CD4-positive, alpha-beta T cell treated with Interleukin-6 for 4 hours (primary cell): ENCODE data around the gene ZNRF3.
"Not testable (repeated sequence)": the region's sequence is repeated elsewhere in the genome, so short reads cannot be mapped to it uniquely, and the experiment has no call there.

Source experiments
- DNase-seq: peaks from one replicate; pipeline ENCODE4 v3.0.0-alpha.2; 2020; ENCODE audit warnings: mixed read lengths

Gene ZNRF3

DNA sequence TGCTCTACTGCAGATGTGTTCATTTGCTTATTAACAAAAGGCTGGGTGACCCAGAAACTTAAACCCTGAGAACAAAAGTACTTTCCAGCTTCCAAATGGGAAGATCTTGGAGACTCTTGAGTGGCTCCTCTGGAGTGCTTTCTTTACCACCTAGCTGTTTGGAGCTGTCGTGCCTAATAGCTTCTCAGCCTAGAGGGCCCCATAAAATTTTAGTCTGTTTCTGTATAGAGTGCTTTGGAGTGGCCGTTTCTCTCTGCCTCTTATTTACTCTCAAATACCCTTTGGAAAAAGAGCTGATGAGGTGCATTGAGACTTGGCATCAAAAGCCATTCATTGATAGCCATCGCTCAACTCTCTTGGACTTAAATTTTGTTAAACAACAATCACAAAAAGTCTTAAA lies 50.7 kb downstream of the ZNRF3 start:
- DNase-seq, result no peak

DNA sequence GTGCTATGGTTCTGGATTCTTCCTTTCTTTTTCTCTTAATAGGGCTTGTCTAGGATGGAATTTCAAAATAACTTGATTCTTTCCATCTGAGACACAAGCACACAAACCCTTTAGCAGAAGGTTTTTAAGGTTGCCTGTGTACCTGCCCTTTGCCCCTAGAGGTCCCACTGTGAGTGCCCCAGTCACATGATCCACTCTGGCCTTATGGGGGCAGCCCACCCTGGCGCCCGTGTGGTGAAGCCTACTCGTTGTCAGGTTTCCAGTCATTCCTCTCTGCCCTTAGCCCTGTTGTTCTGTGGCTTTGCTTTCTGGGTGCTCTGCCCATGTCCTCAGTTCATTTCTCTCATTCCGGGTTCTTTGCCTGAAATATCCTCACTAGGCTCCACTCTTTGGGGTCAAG lies 51.8 kb downstream of the ZNRF3 start:
- no peak for DNase-seq

DNA sequence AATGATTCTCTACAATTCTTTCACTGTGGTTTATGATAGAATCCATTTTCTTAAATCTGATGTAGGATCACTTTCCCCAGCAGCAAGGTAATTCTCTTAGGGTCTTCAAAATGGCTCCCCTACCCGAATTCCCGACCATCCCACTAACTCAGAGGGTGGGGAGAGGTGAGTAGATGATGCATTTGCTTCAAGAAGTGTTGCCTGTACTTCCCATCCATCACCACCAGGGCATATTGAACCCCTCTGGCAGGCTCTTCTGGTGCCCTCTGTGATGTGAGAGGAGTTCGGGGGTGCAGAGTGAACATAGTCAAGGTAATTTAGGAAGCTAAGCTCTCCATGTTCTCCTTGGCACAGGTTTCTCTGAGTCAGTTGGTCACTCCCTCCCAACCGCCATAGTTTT lies 52.3 kb downstream of the ZNRF3 start:
- DNase-seq, result no peak

DNA sequence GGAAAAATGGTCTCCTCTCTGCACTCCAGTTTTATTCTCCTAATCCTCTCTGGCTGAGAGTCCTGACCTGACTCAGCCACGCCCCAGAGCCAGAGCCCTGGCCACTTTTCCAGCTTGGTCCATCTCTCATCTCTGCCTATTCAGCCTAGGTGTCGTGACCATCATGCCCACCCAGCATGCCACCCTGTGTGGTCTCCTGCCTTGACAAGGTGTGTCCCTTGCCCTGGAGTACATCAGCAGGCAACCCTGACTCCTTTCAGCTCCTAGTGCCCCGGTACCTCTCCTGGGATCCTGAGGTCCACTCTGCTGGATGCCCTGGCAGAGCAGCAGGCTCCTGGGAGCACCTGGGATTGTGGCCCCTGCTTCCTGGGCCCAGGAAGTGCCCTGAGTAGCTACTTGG lies 52.8 kb downstream of the ZNRF3 start:
- no peak for DNase-seq

DNA sequence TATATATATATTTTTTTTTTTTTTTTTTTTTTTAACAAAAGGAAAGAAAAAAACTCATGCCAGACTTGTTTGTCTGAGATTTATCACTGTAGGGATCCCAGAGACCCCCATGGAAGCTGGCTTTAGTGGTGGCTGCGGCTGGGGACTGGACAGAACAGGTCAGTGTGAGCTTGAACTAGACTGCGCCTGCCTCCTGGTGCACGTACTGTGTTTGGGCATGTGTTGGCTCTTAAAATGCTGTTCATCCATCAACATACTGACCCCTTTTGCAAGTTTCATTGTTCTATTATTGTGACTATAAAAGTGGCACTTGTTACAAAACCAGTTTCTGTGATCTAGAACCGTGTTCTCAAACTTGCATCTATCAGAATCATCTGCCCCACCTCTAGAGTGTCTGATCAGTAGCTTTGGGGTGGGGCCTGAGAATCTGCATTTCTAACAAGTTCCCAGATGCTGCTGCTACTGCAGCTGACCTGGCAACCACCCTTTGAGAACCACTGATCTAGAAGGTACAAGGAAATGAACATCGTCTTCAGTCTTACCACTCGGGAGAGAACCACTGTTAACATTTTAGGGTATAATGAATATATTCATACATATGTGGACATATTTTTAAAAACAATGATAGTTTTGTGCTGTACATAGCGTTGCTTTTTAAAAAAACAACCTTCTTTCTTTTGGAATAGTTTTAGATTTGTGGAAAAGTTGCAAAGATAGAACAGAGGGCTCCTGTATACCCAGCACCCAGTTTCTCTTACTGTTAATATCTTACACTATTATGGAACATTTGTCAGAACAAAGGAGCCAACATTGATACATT lies 54.0 kb downstream of the ZNRF3 start:
- no peak for DNase-seq

DNA sequence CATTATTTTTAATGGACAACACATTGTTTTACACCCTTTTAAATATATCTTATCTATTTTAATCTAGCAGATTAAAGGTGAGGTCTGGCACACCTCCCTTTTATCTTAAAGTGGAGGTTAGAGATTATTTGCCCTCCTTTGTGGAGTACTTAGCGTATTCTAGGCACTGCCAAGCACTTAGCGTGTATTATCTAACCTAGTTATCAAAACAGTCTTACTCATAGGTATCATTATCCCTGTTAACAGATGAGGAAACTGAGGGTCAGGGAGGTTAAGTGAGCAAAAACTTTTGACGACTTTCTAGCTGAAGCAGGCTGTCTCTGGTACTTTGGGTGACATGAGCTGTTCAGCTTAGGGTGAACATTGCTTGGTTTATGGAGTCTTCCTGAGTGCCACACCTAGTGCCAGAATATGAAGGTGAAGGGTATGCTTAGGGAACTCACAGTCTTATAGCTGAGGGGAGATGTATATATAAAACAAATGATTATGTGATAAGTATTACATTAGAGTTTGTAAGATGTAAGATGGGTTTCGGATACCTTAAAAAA lies 55.0 kb downstream of the ZNRF3 start:
- no peak for DNase-seq

DNA sequence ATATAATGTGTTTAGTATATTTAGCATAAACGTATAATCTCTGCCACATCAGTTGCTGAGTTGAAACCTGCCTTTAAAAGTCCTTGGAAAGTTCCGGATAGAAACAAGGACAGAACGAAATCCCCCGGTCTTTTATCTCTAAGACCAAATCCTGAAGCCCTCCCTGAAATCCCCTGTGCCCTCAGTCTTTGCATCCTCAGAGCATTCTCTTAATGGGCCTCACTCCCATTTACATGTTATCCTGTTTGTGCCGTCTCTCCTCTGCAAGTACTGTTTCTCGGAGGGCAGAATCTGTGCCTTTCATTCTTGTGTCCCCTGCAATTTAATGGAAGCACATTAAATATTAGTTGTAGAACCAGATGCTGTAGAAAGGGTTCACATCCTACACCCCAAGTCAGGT lies 56.0 kb downstream of the ZNRF3 start:
- no peak for DNase-seq

DNA sequence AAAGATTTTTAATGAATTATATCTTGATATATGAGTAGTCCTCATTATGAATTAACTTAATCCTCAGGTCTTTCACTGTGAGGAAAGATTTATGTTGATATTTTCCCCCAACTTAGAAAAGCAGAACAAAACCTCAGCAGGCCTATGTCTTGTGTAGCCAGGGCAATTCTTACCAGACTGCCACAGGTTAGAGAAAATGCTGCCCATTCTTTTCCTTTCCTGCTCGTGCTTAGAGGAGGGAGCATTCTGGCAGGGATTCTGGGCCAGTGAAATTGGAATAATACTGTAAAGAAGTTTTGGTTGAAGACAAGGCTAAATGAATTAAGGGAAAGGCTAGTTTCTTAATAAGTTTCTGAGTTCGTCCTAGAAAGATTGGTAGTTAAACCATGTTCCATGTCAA lies 56.6 kb downstream of the ZNRF3 start:
- DNase-seq, result no peak

DNA sequence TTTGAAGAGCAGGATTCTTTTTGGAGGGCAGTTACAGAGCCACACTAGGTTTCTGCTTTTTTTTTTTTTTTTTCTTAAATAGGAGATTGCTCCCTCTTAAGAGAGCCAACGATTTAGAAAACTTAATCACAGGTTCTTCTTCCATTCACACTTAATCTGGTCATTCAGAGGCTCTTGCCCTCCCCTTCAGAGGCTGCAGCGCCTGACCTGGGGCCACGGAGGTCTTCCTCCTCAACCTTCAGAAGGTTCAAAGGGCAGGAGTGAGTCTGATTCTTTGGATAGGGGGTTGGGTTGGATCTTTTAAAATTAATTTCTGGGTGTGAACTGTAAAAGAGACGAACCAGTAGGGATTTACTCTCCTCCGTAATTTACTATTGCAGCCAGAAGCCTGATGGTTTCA lies 57.1 kb downstream of the ZNRF3 start:
- DNase-seq, result no peak

DNA sequence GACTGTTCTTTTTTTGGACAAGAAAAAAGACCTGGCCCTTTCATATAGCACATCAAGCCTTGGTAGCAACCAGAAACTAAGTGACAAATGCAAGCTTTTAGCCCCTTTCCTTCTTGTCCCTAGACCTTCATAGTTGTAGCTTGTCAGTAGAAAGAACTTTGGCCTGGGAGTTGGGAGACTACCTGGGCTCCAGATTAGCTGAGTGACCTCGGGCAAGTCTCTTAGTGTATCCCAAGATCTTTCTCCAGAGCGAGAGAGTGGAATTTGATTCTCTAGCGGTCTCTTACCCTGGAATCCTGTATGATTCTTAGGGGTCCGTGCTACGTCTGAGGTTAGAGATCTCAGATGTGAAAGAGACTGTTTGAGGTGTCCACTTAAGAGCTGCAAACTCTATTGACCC lies 59.0 kb downstream of the ZNRF3 start:
- DNase-seq, result no peak

DNA sequence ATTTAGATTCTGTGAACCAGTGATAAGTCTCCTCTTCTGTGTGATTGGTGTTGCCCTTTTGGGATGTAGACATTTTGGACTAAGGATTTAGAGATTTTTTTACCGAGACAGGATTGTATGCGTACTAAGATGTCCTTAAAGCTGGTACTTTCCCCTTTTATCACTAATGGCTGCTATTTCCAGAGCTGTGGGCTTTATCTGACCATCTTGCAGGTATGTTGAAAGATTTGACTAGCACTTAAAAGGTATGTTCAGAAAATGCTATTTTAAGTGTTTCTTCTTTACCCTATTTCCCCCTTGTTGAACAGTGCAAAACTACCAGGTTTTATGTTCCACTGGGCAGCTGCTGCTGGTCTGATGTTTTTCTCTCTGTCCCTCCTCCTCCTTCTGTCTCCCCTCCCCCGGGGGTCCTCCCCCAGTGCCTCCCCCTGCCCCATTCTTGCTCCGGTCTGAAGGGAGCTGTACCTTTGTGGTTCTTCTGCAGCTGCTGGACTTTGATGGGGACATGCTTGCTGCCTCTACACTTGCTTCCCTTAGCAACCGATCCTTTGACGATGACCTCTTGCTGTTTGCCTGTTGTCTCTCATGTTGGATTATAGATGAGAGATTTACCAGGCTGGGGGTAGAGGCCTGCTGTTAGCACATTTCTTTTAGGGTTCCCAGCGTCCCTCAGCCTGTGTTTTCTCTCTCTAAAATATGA lies 59.6 kb downstream of the ZNRF3 start:
- DNase-seq, result no peak

DNA sequence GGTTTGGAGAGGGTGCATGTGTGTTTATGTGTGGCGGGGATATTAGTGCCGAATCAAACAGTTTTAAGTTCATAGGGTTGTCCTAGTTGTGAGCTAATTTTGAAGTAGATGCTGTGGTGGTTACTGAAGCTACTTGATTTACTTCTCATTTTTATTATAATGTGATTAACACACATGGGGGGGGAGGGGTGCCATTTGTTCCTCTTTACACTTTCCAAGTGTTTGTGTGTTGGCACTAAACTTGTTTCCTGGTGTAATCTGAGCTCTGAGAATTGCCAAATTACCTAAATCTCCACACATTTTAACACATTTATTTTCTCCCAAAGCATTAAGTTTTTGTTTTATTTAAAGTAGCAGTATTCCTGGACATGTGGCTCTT lies 60.1 kb downstream of the ZNRF3 start:
- DNase-seq, result no peak

DNA sequence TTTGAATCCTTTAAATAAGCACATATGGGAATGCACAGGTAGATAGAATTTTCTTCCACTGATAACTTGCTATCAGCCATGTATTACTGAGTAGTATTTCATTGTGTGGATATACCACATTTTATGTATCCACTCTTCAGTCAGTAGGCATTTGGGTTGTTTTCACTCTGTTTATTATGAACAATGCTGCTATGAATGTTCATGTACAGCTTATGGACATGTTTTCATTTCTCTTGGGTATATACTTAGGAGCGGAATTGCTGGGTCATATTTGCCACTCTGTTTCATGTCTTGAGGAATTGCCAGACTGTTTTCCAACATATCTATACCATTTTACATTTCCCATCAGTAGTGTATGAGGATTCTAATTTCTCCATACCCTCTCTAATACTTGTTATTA lies 63.8 kb downstream of the ZNRF3 start:
- DNase-seq, result no peak

DNA sequence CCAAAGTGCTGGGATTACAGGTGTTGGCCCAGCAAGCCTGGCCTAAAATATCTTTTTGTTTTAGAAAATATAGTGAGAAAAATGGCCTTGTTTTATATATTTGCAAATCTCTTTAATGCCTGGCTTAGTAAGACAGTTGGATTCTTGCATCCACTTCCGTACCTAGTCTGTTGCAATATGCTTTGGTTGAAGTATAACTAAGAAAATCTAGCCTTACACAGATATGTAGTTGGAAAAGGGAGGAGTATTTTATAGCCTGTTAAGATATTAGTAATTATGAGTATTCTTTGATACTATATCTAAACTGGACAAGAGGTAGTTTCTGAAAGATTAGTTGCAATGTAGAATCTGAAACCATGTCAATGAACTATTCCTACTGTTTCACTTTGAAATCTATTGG lies 65.1 kb downstream of the ZNRF3 start:
- DNase-seq, result no peak

DNA sequence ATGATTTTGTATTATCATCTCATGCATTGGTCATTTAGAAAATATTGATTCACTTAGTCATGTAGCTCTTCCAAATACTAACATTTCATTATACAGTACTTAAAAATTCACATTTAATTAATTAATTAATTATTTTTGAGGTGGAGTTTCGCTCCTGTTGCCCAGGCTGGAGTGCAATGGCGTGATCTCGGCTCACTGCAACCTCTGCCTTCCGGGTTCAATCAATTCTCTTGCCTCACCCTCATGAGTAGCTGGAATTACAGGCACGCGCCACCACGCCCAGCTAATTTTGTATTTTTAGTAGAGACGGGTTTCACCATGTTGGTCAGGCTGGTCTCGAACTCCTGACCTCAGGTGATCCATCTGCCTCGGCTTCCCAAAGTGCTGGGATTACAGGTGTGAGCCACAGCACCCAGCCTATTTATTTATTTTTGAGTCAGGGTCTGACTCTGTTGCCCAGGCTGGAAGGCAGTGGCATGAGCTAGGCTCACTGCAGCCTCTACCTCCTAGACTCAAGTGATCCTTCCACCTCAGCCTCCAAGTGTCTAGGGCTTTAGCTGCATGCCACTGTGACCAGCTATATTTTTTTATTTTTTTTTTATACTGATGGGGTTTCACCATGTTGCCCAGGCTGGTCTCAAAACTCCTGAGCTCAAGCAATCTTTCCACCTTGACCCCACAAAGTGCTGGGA lies 65.6 kb downstream of the ZNRF3 start:
- DNase-seq, result not testable (repeated sequence)

DNA sequence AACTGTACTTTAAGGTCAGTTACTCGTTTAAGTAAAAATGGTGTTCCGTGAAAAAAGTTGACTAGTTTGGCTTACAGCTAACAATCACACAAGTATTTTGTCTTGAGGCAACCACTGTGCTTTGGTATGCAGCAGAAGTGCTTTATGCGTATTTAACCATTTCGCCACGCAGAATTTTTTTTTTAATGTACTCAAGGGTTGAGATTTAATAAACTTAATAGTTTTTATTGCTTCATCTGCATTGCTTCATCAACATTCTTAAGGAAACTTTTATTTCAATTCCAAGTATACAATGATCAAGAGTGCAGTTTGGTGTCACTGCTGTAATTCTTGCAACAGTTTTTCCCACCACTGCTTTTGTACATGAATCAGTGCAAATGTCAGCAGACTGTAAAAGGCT lies 66.4 kb downstream of the ZNRF3 start:
- DNase-seq, result no peak

DNA sequence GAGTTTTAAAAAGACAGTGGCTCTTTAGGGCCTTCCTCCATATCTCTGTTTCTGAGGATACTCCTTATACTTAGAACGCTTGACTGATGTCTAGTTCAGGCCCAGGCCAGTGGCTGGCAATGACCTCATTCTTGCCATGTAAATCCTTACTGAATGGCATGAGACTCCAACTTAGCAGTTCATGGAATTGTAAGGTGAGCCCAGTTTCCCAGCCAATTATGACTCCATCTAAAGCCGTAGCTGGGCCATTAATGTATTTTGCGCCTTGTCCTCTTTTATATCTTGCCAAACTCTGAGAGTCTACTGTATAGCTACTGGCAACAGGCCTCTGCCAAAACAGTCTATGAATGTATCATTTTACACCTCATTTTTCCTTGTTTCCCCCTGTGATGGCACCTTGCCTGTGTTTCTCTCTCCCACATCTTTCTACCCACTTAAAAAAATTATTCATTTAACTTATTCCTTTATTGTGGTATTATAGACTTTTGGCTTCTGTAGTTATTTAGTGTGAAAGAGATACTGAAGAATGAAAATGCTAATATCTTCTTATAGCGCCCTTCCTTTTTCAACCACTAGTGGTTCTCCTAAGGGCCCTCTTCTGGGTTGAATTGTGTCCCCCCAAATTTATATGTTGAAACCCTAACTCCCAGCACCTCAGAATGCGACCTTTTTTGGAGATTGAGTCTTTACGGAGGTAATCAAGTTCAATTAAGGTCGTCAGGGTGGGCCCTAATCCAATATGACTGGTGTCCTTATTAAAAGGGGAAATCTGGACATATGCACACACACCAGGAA lies 67.4 kb downstream of the ZNRF3 start:
- no peak for DNase-seq

DNA sequence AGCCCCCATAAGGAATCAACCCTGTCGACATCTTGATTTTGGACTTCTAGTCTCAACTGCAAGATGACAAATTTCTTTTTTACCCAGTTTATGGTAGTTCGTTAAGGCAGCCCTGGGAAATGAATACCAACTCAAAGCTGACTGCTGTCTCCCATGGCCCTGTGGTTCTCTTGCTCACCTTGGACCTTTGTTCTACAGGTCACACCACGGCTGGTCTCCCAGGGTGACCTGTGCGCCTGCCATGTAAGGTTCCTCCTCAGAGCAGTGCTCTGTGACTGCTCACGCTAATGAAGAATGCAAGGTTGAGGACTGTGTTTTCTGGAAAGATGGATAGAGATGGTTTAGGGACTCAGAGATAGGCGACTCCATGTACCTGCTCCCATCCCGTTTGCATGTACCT lies 68.2 kb downstream of the ZNRF3 start:
- no peak for DNase-seq

DNA sequence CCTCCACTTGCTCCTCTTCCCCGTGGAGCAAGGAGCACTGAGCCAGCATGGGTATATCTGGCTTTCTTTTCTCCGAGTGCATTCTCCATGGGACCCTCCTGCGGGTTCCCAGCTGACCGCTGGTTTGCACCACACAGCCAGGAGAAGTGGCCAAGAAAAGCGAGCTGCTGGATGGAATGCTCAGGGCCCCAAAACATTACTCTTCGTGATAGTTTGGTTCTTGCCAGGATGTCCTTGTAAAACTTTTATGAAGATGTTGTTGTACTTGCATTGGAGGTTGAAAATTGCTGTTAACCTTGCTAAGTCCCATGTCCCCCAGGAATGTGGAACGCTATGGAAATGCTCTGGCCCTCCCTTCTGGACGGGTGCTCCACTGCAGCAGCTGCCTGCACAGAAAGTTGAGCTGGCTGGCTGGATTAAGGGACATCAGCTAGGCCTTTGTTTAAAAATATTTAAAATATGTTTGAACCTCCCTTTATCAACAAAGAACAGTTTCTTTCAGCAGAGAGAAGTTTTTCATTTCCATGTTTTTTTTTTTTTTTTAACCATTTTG lies 68.7 kb downstream of the ZNRF3 start:
- DNase-seq, result no peak

DNA sequence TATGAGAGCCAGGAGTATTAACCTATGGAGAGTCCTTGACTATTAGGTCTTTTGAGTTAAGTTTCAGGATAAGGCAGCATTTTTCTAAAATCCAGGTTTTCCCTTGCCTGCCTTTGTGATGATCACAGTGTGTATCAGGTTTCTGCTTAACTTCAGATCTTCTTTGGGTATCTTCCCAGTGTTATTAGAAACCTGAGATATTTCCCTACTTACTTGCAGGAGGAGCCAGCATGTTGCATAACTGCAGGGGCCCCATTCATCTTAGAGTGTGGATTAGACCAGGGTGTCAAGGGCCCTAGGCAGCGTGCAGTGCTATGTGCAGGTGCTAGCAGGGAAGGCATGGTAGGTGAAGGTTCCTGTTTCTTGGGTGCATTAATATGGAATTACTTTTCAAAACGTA lies 69.5 kb downstream of the ZNRF3 start:
- DNase-seq, result no peak

DNA sequence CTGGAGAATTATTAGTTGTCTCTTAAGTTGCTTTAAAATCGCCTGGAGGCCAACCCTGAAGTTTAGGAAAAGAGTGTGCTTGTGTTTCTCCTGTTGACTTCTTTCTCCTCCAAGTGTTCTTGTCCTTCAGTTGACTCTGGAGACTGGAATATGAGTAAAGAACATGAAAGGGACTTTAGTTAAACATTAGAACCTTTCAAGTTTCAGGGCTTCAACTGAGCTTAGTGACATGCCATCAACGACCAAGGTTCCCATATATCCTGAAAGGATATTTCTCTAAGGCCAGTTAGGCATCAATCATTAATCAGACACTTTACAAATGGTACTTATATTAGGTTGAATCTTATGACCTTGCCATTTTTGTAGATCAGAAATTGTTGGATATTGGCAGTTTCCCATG lies 70.0 kb downstream of the ZNRF3 start:
- no peak for DNase-seq
